Right ventricle myocardium superior (tissue), 1 donor: ENCODE results near the gene C3orf18. TPM values are rescaled to one million over a fixed set of nuclear protein-coding genes. Genes with fewer than 3 reads are reported as not detected.

Experiments
- ATAC-seq: fragments of 200-7000 bp; cut with Tn5 transposase; one replicate; pipeline ENCODE4 v1.9.1; 2020; ENCODE audit warnings: mild to moderate bottlenecking; ENCODE audit not compliant: poor library complexity
- DNase-seq: peaks from one replicate; pipeline ENCODE4 v3.0.0-alpha.2; 2020
- intact Hi-C: fragments of 100-400 bp; cut with DNase I; formaldehyde crosslinking; loops from one replicate; pipeline ENCODE4 v1.11.2; 2022
- total RNA-seq: library from RNA; stranded (reverse); fragmentation: NEBNext Ultra II Directional; extraction: Animal tissue kit (Norgen Biotek cat#: 25700); gene quantifications from one replicate; pipeline ENCODE4 v1.2.1, GENCODE V29; 2021
- donor health status: DM: no; HTN: yes; CAD: no; lungs with severe emphysema.

Gene C3orf18
- total RNA-seq, 1 donor from 2014 or later: 53.1 TPM

GRCh38 chr3:50585919-50586762 lies 18.6 kb upstream of the C3orf18 start:
- intact Hi-C loops: no loop called here
- ATAC-seq (no peak), DNase-seq (no peak)

DNA sequence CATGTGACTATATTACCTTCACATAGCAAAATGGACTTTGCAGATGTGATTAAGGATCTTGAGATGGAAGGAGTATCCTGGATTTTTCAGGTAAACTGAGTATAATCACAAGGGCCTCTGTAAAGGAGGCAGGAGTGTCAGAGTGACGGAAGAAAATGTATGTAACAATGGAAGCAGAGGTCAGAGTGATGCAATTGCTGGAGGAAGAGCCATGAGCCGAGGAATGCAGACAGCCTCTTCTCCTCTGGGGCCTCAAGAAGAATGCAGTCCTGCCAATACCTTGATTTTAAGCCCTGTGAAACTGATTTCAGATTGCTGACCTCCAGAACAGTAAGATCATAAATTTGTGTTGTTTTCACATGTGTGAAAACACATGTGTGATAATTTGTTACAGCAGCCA lies 16.8 kb upstream of the C3orf18 start:
- intact Hi-C loops: no loop called here
- ATAC-seq: peak; percentile 0
- DNase-seq: no peak

DNA sequence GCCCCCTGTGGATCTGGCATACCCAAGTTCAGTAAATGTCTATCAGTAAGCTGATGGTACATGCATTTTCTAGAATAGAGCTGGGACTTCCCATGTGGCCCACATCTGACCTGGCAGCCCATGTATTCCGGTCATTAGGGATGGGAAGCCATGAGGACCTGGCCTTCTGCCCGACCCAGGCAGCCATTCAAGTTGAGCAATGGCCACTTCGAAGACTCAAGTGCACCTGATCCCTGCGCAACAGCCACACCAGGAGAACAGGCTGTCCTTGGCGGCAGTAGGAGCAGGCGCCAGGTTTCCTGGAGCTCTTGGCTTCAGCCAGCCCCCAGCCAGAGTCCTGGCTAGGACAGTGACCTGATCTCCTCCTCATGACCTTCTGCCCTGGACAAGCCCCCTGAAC lies 16.4 kb upstream of the C3orf18 start:
- intact Hi-C loops: no loop called here
- ATAC-seq (peak; percentile 82), DNase-seq (peak; percentile 95)

- peak; percentile 28 for ATAC-seq
- no peak for DNase-seq
- intact Hi-C loops: no loop called here
Observed at GRCh38 chr3:50582083-50582482, 14.5 kb upstream of the C3orf18 start.

GRCh38 chr3:50581459-50581842 lies 13.9 kb upstream of the C3orf18 start:
- ATAC-seq (peak; percentile 47), DNase-seq (peak; percentile 67)
- intact Hi-C loops: no loop called here

- intact Hi-C loops: no loop called here
- DNase-seq (no peak), ATAC-seq (no peak)
Observed at GRCh38 chr3:50580683-50581458, 13.3 kb upstream of the C3orf18 start.

- ATAC-seq: no peak
- DNase-seq: no peak
- intact Hi-C loops: no loop called here
Observed at GRCh38 chr3:50577348-50577747, 9.8 kb upstream of the C3orf18 start.

DNA sequence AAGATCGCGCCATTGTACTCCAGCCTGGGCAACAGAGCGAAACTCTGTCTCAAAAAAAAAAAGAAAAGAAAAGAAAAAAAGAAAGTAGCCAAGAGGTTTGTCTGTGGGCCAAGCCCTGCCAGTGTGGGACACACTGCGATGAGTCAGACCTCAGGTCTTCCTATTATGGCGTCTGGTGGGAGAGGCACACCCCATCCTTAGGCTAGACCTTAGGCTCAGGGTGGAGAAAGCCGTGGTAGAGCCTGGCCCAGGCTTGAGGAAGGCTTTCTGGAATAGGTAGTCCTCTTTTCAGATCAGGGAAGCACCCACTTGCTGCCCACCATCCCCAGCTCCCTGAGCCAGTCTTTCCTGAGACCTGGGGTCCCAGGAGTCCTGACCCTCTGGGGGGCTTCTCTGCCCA lies 7.8 kb upstream of the C3orf18 start:
- DNase-seq (no peak), ATAC-seq (no peak)
- intact Hi-C loops: no loop called here

DNA sequence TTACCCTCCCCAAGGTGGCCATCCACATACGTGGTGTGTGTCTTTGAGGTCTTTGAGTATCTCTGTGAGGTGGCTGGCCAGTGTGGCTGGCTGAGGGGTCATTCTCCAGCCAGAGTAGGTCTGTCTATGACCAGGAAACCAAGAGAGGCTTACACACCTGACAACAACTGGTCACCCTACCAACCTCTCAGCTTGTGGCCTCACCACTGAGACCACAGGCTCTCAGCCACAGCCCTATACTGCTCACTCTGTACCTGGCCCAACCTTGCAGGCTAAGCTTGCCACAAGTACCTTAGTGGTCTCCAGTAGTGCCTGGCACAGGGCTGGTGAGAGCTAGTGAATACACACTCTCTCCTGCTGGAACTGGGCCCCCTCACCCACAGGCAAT lies 6.9 kb upstream of the C3orf18 start:
- intact Hi-C loops: no loop called here
- ATAC-seq (no peak), DNase-seq (no peak)

- intact Hi-C loops: no loop called here
- no peak for ATAC-seq
- no peak for DNase-seq
Observed at GRCh38 chr3:50573566-50574443, 6.3 kb upstream of the C3orf18 start.

DNA sequence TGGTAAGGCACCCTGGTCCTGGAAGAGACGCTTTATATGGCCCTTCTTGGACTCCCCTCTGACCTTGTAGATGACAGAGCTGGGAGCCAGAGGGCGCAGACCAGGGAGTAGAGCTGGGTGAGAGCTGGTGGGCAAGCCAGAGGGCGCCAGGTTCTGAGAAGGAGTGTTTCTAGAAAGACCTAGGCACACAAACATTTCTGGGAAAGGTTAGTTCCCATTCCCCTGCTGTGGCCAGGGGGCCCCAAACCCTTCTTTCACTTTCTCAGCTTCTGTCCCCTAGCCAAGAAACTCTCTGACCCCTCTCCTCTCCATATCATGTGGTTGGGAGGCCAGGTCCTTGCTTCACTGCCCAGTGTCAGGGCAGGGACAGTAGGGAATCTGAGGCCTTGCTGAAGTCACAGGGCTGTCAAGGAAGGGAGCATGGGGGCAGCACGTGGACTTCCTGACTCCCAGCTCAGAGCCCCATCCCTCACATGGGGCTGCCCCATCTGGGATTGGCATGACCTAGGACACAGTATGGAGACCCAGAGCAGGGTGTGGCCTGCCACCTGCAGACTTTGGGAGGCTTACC lies 5.3 kb upstream of the C3orf18 start:
- intact Hi-C loops: no loop called here
- no peak for ATAC-seq
- DNase-seq: no peak

- ATAC-seq: peak; percentile 38
- peak; percentile 87 for DNase-seq
- intact Hi-C loops: no loop called here
Observed at GRCh38 chr3:50572158-50572557, 4.6 kb upstream of the C3orf18 start.

- ATAC-seq: no peak
- intact Hi-C loops: no loop called here
- DNase-seq: no peak
Observed at GRCh38 chr3:50571486-50571885, 3.9 kb upstream of the C3orf18 start.

- intact Hi-C loops: loop anchor here (1.0 kb wide), 1 partner anchor 43 kb away; no protein-coding TSS in a partner anchor
- no peak for ATAC-seq
- DNase-seq: no peak
Observed at GRCh38 chr3:50570508-50571279, 3.1 kb upstream of the C3orf18 start.

DNA sequence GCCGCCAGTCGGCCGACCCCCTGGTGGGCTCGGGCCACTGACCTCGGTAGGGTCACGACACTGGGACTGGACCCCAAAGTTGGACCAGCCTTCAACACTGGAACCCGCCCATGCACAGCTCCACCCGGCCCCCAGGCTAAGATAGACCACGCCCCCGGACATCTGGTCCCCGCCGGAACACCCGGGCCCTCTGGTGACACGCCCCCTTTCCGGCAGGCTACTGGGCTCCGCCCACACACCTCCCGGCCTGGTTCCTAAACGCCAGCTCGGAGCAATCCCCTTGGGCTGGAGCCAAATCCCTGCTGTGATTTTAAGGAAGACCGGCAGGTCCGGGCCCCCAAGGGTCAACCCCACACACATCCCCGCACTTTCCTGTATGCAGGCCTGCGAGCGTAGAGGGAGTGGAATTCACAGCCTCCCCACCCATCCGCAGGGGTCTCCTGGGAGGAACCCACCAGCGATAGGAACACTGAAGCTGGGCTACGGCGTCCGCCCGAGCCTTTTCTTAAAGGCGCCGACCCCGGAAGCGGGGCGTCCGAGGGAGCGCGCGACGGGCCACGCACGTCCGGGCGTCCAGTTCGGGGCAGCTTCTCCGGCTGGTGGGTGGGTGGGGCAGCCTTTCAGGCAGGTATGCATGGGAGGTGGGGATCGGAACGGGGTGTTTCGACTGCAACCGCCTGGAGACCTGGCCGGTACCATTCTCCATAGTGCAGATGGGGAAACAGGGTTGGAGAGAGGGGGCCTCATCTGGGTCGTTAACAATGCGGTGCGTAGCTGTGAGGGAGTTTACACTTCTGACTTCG lies 1.6 kb upstream of the C3orf18 start, which contains the start of gene HEMK1:
Gene HEMK1, plus strand, starts transcription at position 576 of the 803 bp plus-strand sequence. CDS start 1,583 bp downstream, outside the sequence.
- intact Hi-C loops: no loop called here
- ATAC-seq: peak; percentile 89

GRCh38 chr3:50567011-50567385 lies 549 bp downstream of the C3orf18 start:
- intact Hi-C loops: no loop called here
- DNase-seq (no peak), ATAC-seq (peak; percentile 0)

More for the DNA sequence above, 1.6 kb upstream of the C3orf18 start, which contains the start of gene HEMK1:
- DNase-seq: peak; percentile 98

DNA sequence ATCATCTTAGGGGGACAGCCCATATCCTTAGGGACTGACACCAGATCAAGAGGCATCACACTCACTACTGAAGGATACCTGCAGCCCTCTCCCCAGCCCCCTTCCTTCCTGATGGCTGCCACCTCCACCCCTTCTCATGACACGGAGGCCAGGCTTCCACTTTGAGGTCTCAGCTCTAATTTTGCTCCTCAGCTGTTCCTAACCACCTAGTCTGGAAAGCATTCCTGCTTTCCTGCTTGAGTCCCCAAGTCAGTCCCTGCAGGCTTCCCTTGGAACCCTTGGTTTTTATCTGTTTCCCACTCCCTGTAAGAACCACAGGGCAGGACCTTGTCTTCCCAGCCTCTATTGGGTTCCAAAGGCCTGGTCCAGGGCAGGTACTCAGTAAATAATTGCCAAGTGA lies 3.2 kb downstream of the C3orf18 start:
- ATAC-seq (no peak), DNase-seq (no peak)
- intact Hi-C loops: no loop called here
